ENCODE data around the gene NFATC2. TPM values are rescaled to one million over a fixed set of nuclear protein-coding genes. Genes with fewer than 3 reads are reported as not detected.

The NFATC2 gene
- total and polyA plus RNA-seq, 2 experiments from 2014 or later: 0.52 to 0.59 TPM

- no peaks in the 10 kb centered on the region for H3K4me1 ChIP-seq (ENCODE audit: insufficient read depth)
- no peak overlapping the region for H2AFZ ChIP-seq
- no peaks in the 10 kb centered on the region for H3K27me3 ChIP-seq (ENCODE audit: insufficient read depth)
- no peak overlapping the region for H3K27ac ChIP-seq (ENCODE audit: low read depth)
- TF ChIP-seq ETS1 (IDR thresholded peaks at IDR 0.05) (no peak), ZNF114 (CRISPR knock-in tag; IDR thresholded peaks at IDR 0.05) (no peak), NANOG (IDR thresholded peaks at IDR 0.05; ENCODE audit: borderline replicate concordance) (no peak), CTCF (conservative IDR thresholded peaks at IDR 0.05; ENCODE audit: low read depth in 2 of 2) (no peak), CREB1 (CRISPR knock-in tag; IDR thresholded peaks at IDR 0.05; ENCODE audit: low read depth) (no peak), POLR2AphosphoS5 (IDR thresholded peaks at IDR 0.05; ENCODE audit: low read depth) (no peak), JUNB (IDR thresholded peaks at IDR 0.05; ENCODE audit: unreplicated experiment) (no peak), STAT1 (IDR thresholded peaks at IDR 0.05; ENCODE audit: unreplicated experiment) (no peak), EZH2 (IDR thresholded peaks at IDR 0.05; ENCODE audit: low read depth, unreplicated experiment) (no peak), ZNF462 (CRISPR knock-in tag; IDR thresholded peaks at IDR 0.05) (no peak), EZH2phosphoT487 (IDR thresholded peaks at IDR 0.05; ENCODE audit: unreplicated experiment) (no peak), ZNF331 (CRISPR knock-in tag; IDR thresholded peaks at IDR 0.05; ENCODE audit: low read depth) (no peak), REST (IDR thresholded peaks at IDR 0.05; ENCODE audit: unreplicated experiment) (no peak)
- no peaks in the 10 kb centered on the region for H4K20me1 ChIP-seq (replicated peaks; ENCODE audit: insufficient read depth)
- DNase-seq (ENCODE audit: low spot score) (no peak), ATAC-seq (no peak)
- Mint-ChIP-seq H3K4me3 (no peak overlapping the region), H3K9me3 (no peaks in the 10 kb centered on the region), H3K4me1 (no peaks in the 10 kb centered on the region; the same call in 2 of the 3 replicates), H3K27me3 (ENCODE audit: insufficient read depth, low read depth, poor library complexity) (peaks cover 10% of the 10 kb centered on the region), H3K36me3 (ENCODE audit: low read depth) (no peaks in the 10 kb centered on the region), H3K27ac (no peak overlapping the region)
- no peaks in the 10 kb centered on the region for H3K79me2 ChIP-seq (replicated peaks; ENCODE audit: insufficient read depth)
- no peaks in the 10 kb centered on the region for H3F3A ChIP-seq (replicated peaks; ENCODE audit: low read depth)
- H3K36me3 ChIP-seq (ENCODE audit: insufficient read depth): no peaks in the 10 kb centered on the region
- H3K9me2 ChIP-seq (ENCODE audit: insufficient read depth): peaks cover 8% of the 10 kb centered on the region; the same call in 1 of the 2 replicates
- H3K4me3 ChIP-seq: no peak overlapping the region
- no peak overlapping the region for H3K4me2 ChIP-seq
These were observed 39.1 kb upstream of the NFATC2 start for GRCh38 chr20:51581571-51581970.
